Colonic mucosa (tissue), 4 donors: ENCODE data around the gene CEP131. TPM values are rescaled to one million over a fixed set of nuclear protein-coding genes. Genes with fewer than 3 reads are reported as not detected.

Experiments used
- DNase-seq: peaks from one replicate; pipeline ENCODE4 v3.0.0-alpha.2; 2020
- H3K27ac ChIP-seq: fragments of 200-600 bp; one replicate; pipeline ENCODE4 v1.8.0; 2021
- H3K27me3 ChIP-seq: fragments of 200-600 bp; one replicate; pipeline ENCODE4 v1.8.0; 2021
- H3K36me3 ChIP-seq: fragments of 200-600 bp; one replicate; pipeline ENCODE4 v1.8.0; 2021
- H3K4me1 ChIP-seq: fragments of 200-600 bp; one replicate; pipeline ENCODE4 v1.8.0; 2021; ENCODE audit warnings: mild to moderate bottlenecking
- H3K4me3 ChIP-seq: fragments of 200-600 bp; one replicate; pipeline ENCODE4 v1.8.0; 2021
- H3K9ac ChIP-seq, 2 donors: one replicate each; pipeline ENCODE4 v1.7.0; 2013; ENCODE audit warnings: control low read depth in 2 of 2, low read depth in 2 of 2, low read length in 2 of 2
- H3K9me3 ChIP-seq: fragments of 200-600 bp; one replicate; pipeline ENCODE4 v1.8.0; 2021
- intact Hi-C: fragments of 100-400 bp; cut with DNase I; formaldehyde crosslinking; loops from one replicate; pipeline ENCODE4 v1.14.1; 2022
- total RNA-seq, 2 donors: library from RNA; stranded (reverse); fragmentation: NEBNext Ultra II Directional in 1 of 2; extraction: Animal tissue kit (Norgen Biotek cat#: 25700) in 1 of 2; gene quantifications; one replicate each; pipeline ENCODE4 v1.2.1, GENCODE V29; 2021
- TF ChIP-seq, protein P1 (sequence below): fragments of 200-600 bp; IDR thresholded peaks from one replicate; pipeline ENCODE4 v1.8.0; 2022; ENCODE audit warnings: antibody characterized with exemption, mild to moderate bottlenecking
- donor health status: healthy.
- donor health status: DM: no; HTN: no; CAD: no.
- donor health status: DM: no; HTN: no; CAD: no.

CEP131 gene
- total RNA-seq, 2 donors from 2014 or later, result 4.3 to 15.0 TPM

DNA sequence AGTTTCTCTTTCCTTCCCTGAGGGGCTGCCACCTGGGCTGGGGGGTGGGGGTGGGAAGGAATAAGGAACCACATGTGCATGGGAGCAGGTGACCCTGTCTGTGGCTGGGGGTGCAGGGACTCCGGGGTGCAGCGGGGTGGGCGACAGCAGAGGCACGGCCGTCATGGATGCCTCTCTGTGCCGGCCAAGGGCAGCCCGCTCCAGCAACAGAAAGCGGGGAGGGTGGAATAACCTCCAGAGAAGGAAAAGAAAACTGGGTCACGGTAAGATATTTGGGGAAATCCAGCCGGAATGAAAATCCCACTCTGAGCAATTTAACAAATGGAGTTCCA, 20.5 kb upstream of the CEP131 start:
- TF ChIP-seq, protein P1, sequence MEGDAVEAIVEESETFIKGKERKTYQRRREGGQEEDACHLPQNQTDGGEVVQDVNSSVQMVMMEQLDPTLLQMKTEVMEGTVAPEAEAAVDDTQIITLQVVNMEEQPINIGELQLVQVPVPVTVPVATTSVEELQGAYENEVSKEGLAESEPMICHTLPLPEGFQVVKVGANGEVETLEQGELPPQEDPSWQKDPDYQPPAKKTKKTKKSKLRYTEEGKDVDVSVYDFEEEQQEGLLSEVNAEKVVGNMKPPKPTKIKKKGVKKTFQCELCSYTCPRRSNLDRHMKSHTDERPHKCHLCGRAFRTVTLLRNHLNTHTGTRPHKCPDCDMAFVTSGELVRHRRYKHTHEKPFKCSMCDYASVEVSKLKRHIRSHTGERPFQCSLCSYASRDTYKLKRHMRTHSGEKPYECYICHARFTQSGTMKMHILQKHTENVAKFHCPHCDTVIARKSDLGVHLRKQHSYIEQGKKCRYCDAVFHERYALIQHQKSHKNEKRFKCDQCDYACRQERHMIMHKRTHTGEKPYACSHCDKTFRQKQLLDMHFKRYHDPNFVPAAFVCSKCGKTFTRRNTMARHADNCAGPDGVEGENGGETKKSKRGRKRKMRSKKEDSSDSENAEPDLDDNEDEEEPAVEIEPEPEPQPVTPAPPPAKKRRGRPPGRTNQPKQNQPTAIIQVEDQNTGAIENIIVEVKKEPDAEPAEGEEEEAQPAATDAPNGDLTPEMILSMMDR, result no peak
- H3K36me3 ChIP-seq, result no peaks in the 10 kb centered on the region
- no peak overlapping the region for H3K27ac ChIP-seq
- intact Hi-C loops, result loop anchor here (2.0 kb wide), 1 partner anchor 100 kb away; no protein-coding TSS in a partner anchor
- no peak for DNase-seq
- H3K9me3 ChIP-seq, result no peaks in the 10 kb centered on the region
- no peak overlapping the region for H3K4me3 ChIP-seq
- H3K27me3 ChIP-seq, result no peaks in the 10 kb centered on the region
- H3K9ac ChIP-seq, result no peak overlapping the region
- peaks cover 5% of the 10 kb centered on the region for H3K4me1 ChIP-seq

DNA sequence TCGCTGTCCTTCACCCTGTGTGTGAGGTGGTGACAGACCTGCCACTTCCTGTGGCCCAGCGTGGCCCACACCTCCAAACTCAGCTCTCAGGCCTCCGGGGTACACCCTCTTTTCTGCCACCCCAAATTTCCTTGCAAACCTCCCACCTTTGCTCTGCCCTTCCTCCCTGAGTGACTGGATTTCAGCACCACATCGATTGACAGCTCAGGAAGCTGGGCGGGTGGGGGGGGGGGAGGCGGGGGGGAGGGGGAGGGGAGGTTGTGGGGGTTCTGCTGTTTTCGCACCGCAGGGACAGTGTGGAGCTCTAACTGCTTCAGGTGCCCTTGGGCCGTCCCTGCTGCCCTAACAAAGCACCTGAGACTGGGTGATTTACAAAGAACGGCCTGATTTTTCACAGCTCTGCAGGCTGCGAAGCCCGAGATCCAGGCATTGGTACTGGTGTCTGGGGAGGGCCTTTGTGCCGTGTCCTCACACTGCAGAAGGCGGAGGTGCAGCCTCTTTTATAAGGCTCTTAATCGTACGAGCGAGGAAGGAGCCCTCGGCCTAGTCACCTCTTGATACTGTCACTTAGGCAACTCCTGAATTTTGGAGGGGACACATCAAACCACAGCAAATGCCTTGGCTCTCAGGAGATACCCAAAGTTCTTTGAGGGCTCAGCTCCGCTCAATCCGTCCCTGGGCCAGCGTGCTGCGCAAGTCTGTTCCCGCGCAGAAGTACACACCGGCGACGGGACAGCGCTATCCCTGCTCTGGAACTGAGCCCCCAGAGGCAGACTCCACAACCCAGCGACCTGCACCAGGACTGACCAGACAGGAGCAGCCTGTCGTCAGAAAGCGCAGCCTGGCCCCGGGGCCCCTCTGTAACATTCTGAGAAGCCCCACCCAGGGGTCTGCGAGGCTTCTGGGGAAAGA, 19.9 kb upstream of the CEP131 start:
- Histone ChIP-seq H3K9ac (no peak overlapping the region), H3K27ac (no peak overlapping the region), H3K27me3 (no peaks in the 10 kb centered on the region), H3K4me3 (no peak overlapping the region), H3K4me1 (peaks cover 10% of the 10 kb centered on the region), H3K36me3 (no peaks in the 10 kb centered on the region), H3K9me3 (no peaks in the 10 kb centered on the region)
- TF ChIP-seq, protein P1, result no peak
- DNase-seq, result no peak
- intact Hi-C loops, result loop anchor here (2.0 kb wide), 1 partner anchor 100 kb away; no protein-coding TSS in a partner anchor

DNA sequence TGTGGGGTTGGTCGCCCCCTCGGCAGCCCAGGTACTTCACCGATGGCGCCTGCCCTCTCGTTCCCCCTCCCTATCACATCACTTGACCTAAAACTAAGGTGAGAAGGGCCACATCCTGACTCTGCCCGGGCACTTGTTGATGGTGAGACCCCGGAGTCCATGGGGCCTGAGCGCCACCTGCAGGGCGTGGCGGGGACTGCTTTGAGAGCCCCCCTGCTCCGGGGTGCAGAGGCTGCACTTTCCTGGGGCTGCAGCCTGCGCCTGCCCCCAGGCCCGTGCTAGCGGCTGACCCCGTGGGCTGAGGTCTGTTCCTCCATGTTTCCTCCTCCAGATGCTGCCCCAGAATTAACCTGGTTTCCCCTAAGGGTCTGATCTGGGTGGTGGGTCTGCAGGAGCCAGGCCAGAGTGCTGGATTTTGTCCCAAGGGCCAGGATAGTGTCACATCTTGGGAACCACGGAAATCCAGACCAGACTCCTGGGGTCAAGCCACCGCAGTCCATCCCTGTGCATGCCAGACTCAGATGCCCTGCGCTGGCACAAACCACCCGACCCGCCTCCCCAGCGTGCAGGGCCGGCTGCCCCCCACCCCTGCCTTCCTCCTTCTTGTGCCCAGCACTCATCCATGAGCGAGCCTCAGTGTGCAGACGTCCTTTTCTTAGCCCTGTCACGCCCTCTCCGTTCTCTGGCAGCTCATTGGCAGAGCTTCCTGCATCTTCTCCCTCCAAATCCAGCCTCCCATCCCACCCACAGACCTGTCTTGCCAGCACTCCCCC, 19.1 kb upstream of the CEP131 start:
- no peaks in the 10 kb centered on the region for H3K9me3 ChIP-seq
- TF ChIP-seq, protein P1, result peak; percentile 68
- no peaks in the 10 kb centered on the region for H3K36me3 ChIP-seq
- H3K4me3 ChIP-seq, result no peak overlapping the region
- intact Hi-C loops, result loop anchor here (2.0 kb wide), 1 partner anchor 99 kb away; no protein-coding TSS in a partner anchor
- H3K27ac ChIP-seq, result no peak overlapping the region
- H3K9ac ChIP-seq, result no peak overlapping the region
- H3K4me1 ChIP-seq, result peaks cover 13% of the 10 kb centered on the region
- no peaks in the 10 kb centered on the region for H3K27me3 ChIP-seq
- DNase-seq, result no peak

DNA sequence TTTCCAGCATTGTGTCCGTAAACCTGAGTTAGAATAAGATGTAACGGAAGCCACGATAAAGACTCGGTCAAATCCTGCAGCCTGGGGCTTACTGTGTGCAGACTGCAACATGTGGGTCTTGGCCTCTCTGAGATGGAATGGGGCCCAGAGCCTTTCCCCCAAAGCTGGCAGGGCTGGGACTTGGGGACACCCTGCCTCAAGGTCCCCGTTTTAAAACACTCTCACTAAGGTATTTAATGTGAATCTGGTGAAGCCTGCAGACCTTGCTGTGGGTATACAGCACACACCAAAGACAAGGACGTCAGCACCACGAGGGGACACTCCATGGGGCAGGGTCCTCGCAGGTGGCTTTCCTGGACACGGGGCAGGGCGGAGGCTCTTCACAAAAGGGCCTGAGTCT, 18.4 kb upstream of the CEP131 start:
- H3K4me3 ChIP-seq, result no peak overlapping the region
- H3K27me3 ChIP-seq, result no peaks in the 10 kb centered on the region
- intact Hi-C loops, result no loop called here
- H3K36me3 ChIP-seq, result no peaks in the 10 kb centered on the region
- H3K27ac ChIP-seq, result no peak overlapping the region
- H3K9me3 ChIP-seq, result no peaks in the 10 kb centered on the region
- TF ChIP-seq, protein P1, result no peak
- H3K4me1 ChIP-seq, result peaks cover 13% of the 10 kb centered on the region
- no peak for DNase-seq
- no peak overlapping the region for H3K9ac ChIP-seq

DNA sequence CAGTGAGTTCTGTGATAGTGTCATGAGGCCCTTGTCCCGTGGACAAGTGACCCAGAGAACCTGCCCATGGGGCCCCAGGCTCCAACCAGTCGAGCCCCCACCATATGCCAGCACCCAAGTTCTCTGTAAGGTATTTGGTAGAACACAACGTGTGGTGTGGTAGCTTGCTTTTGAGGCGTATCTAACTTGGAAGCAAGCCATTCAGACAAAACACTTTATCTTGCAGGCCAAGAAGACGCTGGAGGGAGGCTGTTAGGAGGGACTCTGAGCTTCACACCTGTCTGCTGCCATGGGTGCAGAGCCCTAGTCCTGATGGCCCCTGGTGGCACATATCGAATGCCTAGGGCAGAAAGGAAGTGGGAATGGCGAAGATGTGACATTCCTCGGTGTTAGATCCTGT, 18.0 kb upstream of the CEP131 start:
- intact Hi-C loops, result no loop called here
- DNase-seq, result no peak

More for the DNA sequence above, 18.0 kb upstream of the CEP131 start:
- Histone ChIP-seq H3K4me1 (peaks cover 13% of the 10 kb centered on the region), H3K9ac (no peak overlapping the region), H3K4me3 (no peak overlapping the region), H3K36me3 (no peaks in the 10 kb centered on the region), H3K27me3 (no peaks in the 10 kb centered on the region), H3K9me3 (no peaks in the 10 kb centered on the region), H3K27ac (no peak overlapping the region)
- TF ChIP-seq, protein P1, result no peak
